Fibroblast of skin of left biceps (primary cell): Measurements from ENCODE around the gene TIAM1.

ENCODE experiments used
- DNase-seq, 2 experiments: peaks; one replicate each; pipeline ENCODE4 v3.0.0-alpha.2; 2013; ENCODE audit warnings: low read depth in 2 of 2

The TIAM1 gene

GRCh38 chr21:31332525-31332924 lies 11.5 kb downstream of the TIAM1 start:
- DNase-seq: no peak

GRCh38 chr21:31331231-31331630 lies 12.8 kb downstream of the TIAM1 start:
- no peak for DNase-seq

GRCh38 chr21:31330144-31330483 lies 13.9 kb downstream of the TIAM1 start:
- DNase-seq: no peak

GRCh38 chr21:31329456-31330143 lies 14.5 kb downstream of the TIAM1 start:
- DNase-seq: no peak

- peak; percentile 45 to 57 for DNase-seq
Observed at GRCh38 chr21:31326522-31327242, 17.4 kb downstream of the TIAM1 start.

GRCh38 chr21:31318971-31319370 lies 25.1 kb downstream of the TIAM1 start:
- no peak for DNase-seq

- DNase-seq: no peak
Observed at GRCh38 chr21:31317688-31318087, 26.4 kb downstream of the TIAM1 start.

- DNase-seq: no peak
Observed at GRCh38 chr21:31316488-31317169, 27.4 kb downstream of the TIAM1 start.

- DNase-seq: no peak
Observed at GRCh38 chr21:31316072-31316471, 28.0 kb downstream of the TIAM1 start.

- no peak for DNase-seq
Observed at GRCh38 chr21:31310750-31311149, 33.3 kb downstream of the TIAM1 start.

GRCh38 chr21:31308584-31308983 lies 35.5 kb downstream of the TIAM1 start:
- DNase-seq: no peak

GRCh38 chr21:31305888-31306287 lies 38.2 kb downstream of the TIAM1 start:
- no peak for DNase-seq

- DNase-seq: no peak
Observed at GRCh38 chr21:31299291-31300147, 44.5 kb downstream of the TIAM1 start.

- DNase-seq: no peak
Observed at GRCh38 chr21:31298618-31299269, 45.3 kb downstream of the TIAM1 start.

- no peak for DNase-seq
Observed at GRCh38 chr21:31297806-31298205, 46.3 kb downstream of the TIAM1 start.

GRCh38 chr21:31295676-31296075 lies 48.4 kb downstream of the TIAM1 start:
- no peak for DNase-seq

GRCh38 chr21:31294691-31295090 lies 49.4 kb downstream of the TIAM1 start:
- DNase-seq: no peak

GRCh38 chr21:31293986-31294385 lies 50.1 kb downstream of the TIAM1 start:
- DNase-seq: peak; percentile 70 to 72

GRCh38 chr21:31290765-31291164 lies 53.3 kb downstream of the TIAM1 start:
- DNase-seq: no peak

- no peak for DNase-seq
Observed at GRCh38 chr21:31289702-31290101, 54.4 kb downstream of the TIAM1 start.

- DNase-seq: no peak
Observed at GRCh38 chr21:31288191-31288590, 55.9 kb downstream of the TIAM1 start.

- DNase-seq: no peak
Observed at GRCh38 chr21:31287201-31287600, 56.9 kb downstream of the TIAM1 start.
